ENCODE measurements around the gene STUB1.

DNA sequence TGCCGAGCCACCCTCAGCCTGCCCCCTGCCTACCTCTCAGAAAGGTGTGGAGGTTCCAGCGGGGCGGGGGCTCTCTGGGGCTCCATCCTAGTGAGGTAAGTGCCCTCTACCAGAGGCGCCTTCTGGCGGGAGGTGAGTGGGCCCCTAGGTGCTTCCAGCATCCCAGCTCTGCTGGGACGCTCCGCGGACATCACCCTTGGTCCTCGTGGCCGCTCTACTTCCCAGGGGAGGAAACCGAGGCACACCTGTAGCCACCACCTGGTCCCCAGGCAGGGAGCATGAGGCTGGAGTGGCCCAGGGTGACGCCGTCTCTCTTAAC lies 37.2 kb upstream of the STUB1 start:
- TF ChIP-seq ARNTL (CRISPR knock-in tag; IDR thresholded peaks at IDR 0.05; ENCODE audit: borderline replicate concordance, low read depth) (no peak), PATZ1 (CRISPR knock-in tag; IDR thresholded peaks at IDR 0.05; ENCODE audit: borderline replicate concordance) (no peak), GLIS3 (CRISPR knock-in tag; IDR thresholded peaks at IDR 0.05) (no peak), ZFP3 (CRISPR knock-in tag; IDR thresholded peaks at IDR 0.05) (no peak), ISL1 (CRISPR knock-in tag; IDR thresholded peaks at IDR 0.05) (no peak), ZFP30 (CRISPR knock-in tag; IDR thresholded peaks at IDR 0.05) (no peak), TOX (CRISPR knock-in tag; IDR thresholded peaks at IDR 0.05; ENCODE audit: borderline replicate concordance) (no peak), CSDC2 (CRISPR knock-in tag; IDR thresholded peaks at IDR 0.05) (no peak)

All from SK-N-SH treated with all-trans-retinoic acid at 6 μM for 48 hours (cell line).